ENCODE data around the gene STAC3.

The STAC3 gene

DNA sequence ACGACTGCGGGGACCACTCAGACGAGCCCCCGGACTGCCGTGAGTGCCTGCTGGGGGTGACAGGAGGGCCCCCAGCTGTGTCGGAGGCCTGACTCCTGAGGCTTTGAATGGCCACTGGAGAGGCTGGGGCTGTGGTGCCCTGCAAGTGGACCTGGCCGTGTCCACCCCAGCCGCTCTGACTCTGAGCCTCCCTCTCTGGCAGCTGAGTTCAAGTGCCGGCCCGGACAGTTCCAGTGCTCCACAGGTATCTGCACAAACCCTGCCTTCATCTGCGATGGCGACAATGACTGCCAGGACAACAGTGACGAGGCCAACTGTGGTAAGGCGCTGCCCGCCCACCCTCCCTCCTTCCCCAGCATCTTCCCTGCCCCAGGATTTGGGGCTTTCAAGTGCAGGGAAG is 50.5 kb downstream of the STAC3 start:
- H2AFZ ChIP-seq (ENCODE audit: low read depth, low read length), result no peak overlapping the region
- no peak for DNase-seq
- H3K9me3 ChIP-seq (ENCODE audit: insufficient read depth, low read length, severe bottlenecking), result no peaks in the 10 kb centered on the region
- H4K20me1 ChIP-seq (ENCODE audit: insufficient read depth, low read length), result no peaks in the 10 kb centered on the region; the same call in 1 of the 2 replicates
- H3K9ac ChIP-seq (ENCODE audit: low read depth, low read length), result no peak overlapping the region
- H3K4me3 ChIP-seq (ENCODE audit: low read depth in 1 of 2, low read length in 2 of 2), result no peak overlapping the region
- no peaks in the 10 kb centered on the region for H3K4me1 ChIP-seq (ENCODE audit: insufficient read depth, low read length)
- H3K27ac ChIP-seq (ENCODE audit: low read length), result no peak overlapping the region
- no peaks in the 10 kb centered on the region for H3K79me2 ChIP-seq (ENCODE audit: insufficient read depth, low read length)
- ATAC-seq (ENCODE audit: insufficient read depth, low read depth), result no peak
- H3K4me2 ChIP-seq (ENCODE audit: insufficient read depth, low read length), result no peak overlapping the region
- TF ChIP-seq EZH2 (IDR thresholded peaks at IDR 0.05; ENCODE audit: borderline replicate concordance, low read depth, low read length, severe bottlenecking), result no peak
- no peaks in the 10 kb centered on the region for H3K36me3 ChIP-seq (ENCODE audit: insufficient read depth, low read length)
- H3K27me3 ChIP-seq (ENCODE audit: insufficient read depth, low read length, poor library complexity), result no peaks in the 10 kb centered on the region

DNA sequence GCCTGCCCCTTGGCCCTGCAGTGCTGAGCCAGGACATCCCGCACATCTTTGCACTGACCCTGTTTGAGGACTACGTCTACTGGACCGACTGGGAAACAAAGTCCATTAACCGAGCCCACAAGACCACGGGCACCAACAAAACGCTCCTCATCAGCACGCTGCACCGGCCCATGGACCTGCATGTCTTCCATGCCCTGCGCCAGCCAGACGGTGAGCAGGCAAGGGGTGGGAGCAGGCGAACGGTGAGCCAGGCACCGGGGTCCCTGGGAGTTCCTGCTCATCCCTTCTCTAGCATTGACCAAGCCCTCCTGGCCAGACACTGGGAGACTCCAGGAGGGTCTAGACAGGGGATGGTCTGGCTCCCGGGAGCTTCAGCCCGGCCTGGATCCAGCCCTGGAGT is 51.8 kb downstream of the STAC3 start:
- Histone ChIP-seq H3K4me3 (ENCODE audit: low read depth in 1 of 2, low read length in 2 of 2) (no peak overlapping the region), H3K27me3 (ENCODE audit: insufficient read depth, low read length, poor library complexity) (no peaks in the 10 kb centered on the region), H4K20me1 (ENCODE audit: insufficient read depth, low read length) (no peaks in the 10 kb centered on the region; the same call in 1 of the 2 replicates), H3K36me3 (ENCODE audit: insufficient read depth, low read length) (no peaks in the 10 kb centered on the region), H3K79me2 (ENCODE audit: insufficient read depth, low read length) (no peaks in the 10 kb centered on the region), H3K9ac (ENCODE audit: low read depth, low read length) (no peak overlapping the region), H3K27ac (ENCODE audit: low read length) (no peak overlapping the region), H3K4me2 (ENCODE audit: insufficient read depth, low read length) (no peak overlapping the region), H3K9me3 (ENCODE audit: insufficient read depth, low read length, severe bottlenecking) (no peaks in the 10 kb centered on the region), H2AFZ (ENCODE audit: low read depth, low read length) (no peak overlapping the region), H3K4me1 (ENCODE audit: insufficient read depth, low read length) (no peaks in the 10 kb centered on the region)
- ATAC-seq (ENCODE audit: insufficient read depth, low read depth), result no peak
- TF ChIP-seq, protein P1, sequence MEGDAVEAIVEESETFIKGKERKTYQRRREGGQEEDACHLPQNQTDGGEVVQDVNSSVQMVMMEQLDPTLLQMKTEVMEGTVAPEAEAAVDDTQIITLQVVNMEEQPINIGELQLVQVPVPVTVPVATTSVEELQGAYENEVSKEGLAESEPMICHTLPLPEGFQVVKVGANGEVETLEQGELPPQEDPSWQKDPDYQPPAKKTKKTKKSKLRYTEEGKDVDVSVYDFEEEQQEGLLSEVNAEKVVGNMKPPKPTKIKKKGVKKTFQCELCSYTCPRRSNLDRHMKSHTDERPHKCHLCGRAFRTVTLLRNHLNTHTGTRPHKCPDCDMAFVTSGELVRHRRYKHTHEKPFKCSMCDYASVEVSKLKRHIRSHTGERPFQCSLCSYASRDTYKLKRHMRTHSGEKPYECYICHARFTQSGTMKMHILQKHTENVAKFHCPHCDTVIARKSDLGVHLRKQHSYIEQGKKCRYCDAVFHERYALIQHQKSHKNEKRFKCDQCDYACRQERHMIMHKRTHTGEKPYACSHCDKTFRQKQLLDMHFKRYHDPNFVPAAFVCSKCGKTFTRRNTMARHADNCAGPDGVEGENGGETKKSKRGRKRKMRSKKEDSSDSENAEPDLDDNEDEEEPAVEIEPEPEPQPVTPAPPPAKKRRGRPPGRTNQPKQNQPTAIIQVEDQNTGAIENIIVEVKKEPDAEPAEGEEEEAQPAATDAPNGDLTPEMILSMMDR (IDR thresholded peaks at IDR 0.05; ENCODE audit: borderline replicate concordance, extremely low read depth, low read length, poor library complexity, severe bottlenecking), result no peak
- no peak for TF ChIP-seq EZH2 (IDR thresholded peaks at IDR 0.05; ENCODE audit: borderline replicate concordance, low read depth, low read length, severe bottlenecking)
- DNase-seq, result no peak

DNA sequence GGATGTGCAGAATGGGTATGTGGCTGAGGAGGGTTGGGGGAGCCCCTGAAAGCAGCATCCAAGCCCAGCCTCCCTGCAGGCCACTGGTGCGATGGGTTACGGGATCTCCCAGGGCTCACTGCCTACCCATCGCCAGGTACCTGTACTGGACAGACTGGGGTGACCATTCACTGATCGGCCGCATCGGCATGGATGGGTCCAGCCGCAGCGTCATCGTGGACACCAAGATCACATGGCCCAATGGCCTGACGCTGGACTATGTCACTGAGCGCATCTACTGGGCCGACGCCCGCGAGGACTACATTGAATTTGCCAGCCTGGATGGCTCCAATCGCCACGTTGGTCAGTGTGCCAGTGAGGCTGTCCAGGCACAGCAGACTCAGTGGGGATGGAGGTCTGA is 52.7 kb downstream of the STAC3 start:
- ATAC-seq (ENCODE audit: insufficient read depth, low read depth) (no peak), DNase-seq (no peak)
- Histone ChIP-seq H3K9me3 (ENCODE audit: insufficient read depth, low read length, severe bottlenecking) (no peaks in the 10 kb centered on the region), H3K27ac (ENCODE audit: low read length) (no peak overlapping the region), H2AFZ (ENCODE audit: low read depth, low read length) (no peak overlapping the region), H3K4me1 (ENCODE audit: insufficient read depth, low read length) (no peaks in the 10 kb centered on the region), H3K27me3 (ENCODE audit: insufficient read depth, low read length, poor library complexity) (no peaks in the 10 kb centered on the region), H4K20me1 (ENCODE audit: insufficient read depth, low read length) (no peaks in the 10 kb centered on the region; the same call in 1 of the 2 replicates), H3K36me3 (ENCODE audit: insufficient read depth, low read length) (no peaks in the 10 kb centered on the region), H3K4me3 (ENCODE audit: low read depth in 1 of 2, low read length in 2 of 2) (no peak overlapping the region), H3K4me2 (ENCODE audit: insufficient read depth, low read length) (no peak overlapping the region), H3K79me2 (ENCODE audit: insufficient read depth, low read length) (no peaks in the 10 kb centered on the region), H3K9ac (ENCODE audit: low read depth, low read length) (no peak overlapping the region)
- TF ChIP-seq EZH2 (IDR thresholded peaks at IDR 0.05; ENCODE audit: borderline replicate concordance, low read depth, low read length, severe bottlenecking), result no peak
- TF ChIP-seq, protein P1 (IDR thresholded peaks at IDR 0.05; ENCODE audit: borderline replicate concordance, extremely low read depth, low read length, poor library complexity, severe bottlenecking), result no peak

DNA sequence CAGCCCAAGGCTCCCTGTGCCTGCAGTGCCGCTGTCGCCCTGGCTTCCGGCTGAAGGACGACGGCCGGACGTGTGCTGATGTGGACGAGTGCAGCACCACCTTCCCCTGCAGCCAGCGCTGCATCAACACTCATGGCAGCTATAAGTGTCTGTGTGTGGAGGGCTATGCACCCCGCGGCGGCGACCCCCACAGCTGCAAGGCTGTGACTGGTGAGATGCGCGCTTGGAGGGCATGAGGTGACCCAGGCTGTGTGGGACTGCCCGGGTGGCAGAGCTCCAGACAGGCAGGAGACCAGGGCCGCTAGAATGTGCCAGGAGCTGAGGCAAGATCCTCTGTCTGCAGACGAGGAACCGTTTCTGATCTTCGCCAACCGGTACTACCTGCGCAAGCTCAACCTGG is 54.0 kb downstream of the STAC3 start:
- Histone ChIP-seq H3K27ac (ENCODE audit: low read length) (no peak overlapping the region), H3K27me3 (ENCODE audit: insufficient read depth, low read length, poor library complexity) (no peaks in the 10 kb centered on the region), H3K9me3 (ENCODE audit: insufficient read depth, low read length, severe bottlenecking) (no peaks in the 10 kb centered on the region), H3K9ac (ENCODE audit: low read depth, low read length) (no peak overlapping the region), H3K4me1 (ENCODE audit: insufficient read depth, low read length) (no peaks in the 10 kb centered on the region), H3K4me3 (ENCODE audit: low read depth in 1 of 2, low read length in 2 of 2) (no peak overlapping the region), H2AFZ (ENCODE audit: low read depth, low read length) (no peak overlapping the region), H3K36me3 (ENCODE audit: insufficient read depth, low read length) (no peaks in the 10 kb centered on the region), H3K4me2 (ENCODE audit: insufficient read depth, low read length) (no peak overlapping the region), H4K20me1 (ENCODE audit: insufficient read depth, low read length) (no peaks in the 10 kb centered on the region; the same call in 1 of the 2 replicates), H3K79me2 (ENCODE audit: insufficient read depth, low read length) (no peaks in the 10 kb centered on the region)
- TF ChIP-seq, protein P1 (IDR thresholded peaks at IDR 0.05; ENCODE audit: borderline replicate concordance, extremely low read depth, low read length, poor library complexity, severe bottlenecking), result no peak
- TF ChIP-seq EZH2 (IDR thresholded peaks at IDR 0.05; ENCODE audit: borderline replicate concordance, low read depth, low read length, severe bottlenecking), result no peak
- DNase-seq (no peak), ATAC-seq (ENCODE audit: insufficient read depth, low read depth) (no peak)
